HG02759 (cell line): ENCODE results near the gene TBX4.

Experiments
- ATAC-seq: cut with Tn5 transposase; IDR thresholded peaks from one replicate; pipeline ENCODE4 v1.9.1; 2021; ENCODE audit warnings: mild to moderate bottlenecking, moderate library complexity; ENCODE audit not compliant: unreplicated experiment

TBX4 gene

DNA sequence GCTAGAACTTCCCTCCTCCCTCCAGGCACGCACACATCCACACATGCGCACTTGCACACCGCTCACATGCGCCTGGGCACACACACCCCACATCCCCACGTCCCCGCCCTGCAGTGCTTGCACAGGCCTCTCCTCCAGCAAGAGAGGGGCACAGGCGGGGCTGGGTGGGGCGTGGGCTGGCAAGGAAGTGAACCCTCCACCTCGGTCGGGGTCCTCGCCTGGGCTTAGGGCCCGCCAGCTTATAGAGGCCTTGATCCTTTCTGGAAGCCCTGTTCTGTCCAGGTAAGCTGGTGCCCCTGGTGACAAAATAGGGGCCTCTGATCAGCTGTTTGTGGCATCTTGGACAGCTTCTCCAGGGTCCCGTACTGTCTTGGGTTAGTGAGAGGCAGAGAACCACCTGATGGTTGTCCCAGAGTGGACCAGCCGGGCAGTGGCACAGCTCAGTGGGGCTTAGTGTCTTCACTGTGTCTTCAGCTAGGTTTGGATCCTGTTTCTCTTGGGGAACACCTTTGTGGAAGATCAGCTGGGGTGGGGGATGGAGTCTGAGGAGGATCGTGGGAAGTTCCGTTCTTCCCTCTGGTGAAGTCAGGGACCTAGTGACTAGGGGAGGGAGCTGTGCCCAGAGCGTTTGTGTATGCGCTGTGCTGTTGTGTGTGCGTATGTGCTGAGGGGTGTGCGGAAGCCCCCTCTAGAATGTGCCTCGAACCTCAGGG, 12.1 kb downstream of the TBX4 start:
- ATAC-seq: no peak

DNA sequence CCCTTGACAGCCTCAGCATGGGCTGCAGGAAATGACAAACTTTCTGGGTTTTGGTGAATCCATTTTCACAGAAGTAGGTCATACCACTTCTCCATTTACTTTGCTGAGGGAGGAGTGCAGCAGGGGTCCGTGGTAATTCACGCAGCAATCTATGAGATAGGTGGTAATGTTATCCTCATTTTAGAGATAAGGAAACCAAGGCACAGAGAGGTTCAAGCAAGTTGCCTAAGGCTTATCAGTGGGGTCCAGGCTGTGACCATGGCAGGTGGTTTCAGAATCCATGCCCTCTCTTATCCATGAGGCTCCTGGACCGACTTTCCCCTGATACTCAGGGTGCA, 12.6 kb downstream of the TBX4 start:
- ATAC-seq: no peak

DNA sequence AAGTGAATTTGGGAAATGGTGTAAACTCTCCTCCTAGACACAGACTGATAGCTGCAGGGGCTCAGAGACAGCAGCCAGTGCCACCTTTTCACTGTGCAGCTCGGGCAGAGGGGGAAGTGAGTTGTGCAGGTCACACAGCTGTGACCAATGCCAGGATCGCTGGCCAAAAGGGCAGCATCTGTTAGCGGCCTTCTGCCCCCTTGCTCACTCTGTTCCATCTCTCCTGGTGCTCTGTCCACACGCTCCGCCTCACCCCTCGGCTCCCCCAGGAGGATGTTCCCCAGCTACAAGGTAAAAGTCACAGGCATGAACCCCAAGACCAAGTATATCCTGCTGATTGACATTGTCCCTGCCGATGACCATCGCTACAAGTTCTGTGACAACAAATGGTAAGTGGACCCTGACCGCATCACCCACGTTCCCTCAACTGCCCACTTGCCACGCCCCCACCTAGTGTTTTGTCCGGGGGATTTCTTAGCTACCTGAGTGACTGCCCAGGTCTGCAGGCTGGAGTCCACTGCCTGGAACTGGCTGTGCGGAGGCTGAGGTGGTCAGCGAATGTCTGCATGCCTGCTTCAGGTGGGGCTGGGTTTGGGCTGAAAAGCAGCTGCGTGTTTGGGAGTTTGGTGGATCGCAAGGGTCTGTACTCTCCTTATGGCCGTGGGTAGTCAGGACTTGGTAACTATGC, 13.5 kb downstream of the TBX4 start:
- ATAC-seq: no peak

DNA sequence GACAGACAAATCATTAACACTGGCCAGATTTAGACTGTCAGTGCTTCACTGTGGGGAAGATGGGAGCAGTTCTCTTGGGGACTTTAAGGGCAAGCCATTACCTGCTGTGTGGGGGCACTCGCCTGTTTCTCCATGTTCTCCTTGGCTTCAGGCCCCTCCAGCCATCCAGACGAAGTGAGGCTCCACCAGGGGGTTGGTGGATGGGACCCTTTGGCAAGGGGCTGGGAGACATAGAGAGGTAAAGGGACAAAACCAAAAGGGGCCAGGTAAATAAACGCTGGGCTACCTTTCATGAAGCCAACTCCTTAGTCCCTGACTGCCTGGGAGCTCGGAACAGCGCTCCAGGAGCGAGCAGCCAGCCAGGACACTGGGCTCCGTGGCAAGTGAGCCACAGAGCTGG, 14.0 kb downstream of the TBX4 start:
- no peak for ATAC-seq

DNA sequence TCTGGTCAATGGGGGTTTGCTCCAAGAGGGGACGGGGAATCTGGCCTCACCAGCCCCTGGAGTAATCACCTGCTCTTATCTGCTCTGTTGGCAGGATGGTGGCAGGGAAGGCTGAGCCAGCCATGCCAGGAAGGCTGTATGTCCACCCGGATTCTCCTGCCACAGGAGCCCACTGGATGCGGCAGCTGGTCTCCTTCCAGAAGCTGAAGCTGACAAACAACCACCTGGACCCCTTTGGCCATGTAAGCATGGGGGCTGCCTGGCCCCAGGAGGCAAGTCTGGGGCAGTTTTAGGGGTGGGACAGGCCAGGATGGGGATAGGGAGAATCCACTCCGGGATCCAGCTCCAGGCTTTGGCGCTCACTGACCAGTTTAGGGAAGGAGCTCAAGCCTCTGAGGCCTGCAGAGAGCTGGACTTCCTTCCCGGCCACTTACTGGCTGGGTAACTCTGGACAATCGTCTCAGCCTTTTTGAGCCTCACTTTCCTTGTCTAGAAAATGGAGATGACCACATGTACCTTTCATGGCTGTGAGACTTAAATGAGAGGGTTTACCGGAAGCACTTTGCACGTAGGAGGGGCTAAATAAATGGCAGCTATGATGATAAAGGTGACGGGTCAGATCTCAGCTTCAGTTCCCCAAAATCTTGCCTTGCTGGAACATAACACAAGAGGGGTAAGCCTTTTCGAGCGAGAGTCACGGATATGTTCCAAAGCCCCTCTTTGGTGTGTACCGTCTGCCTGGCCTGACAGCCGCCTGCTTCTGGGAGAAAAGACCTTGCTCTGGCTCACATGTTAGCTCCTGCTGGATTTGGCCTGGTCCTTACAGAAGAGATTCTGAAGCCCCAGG, 15.4 kb downstream of the TBX4 start:
- ATAC-seq: no peak

DNA sequence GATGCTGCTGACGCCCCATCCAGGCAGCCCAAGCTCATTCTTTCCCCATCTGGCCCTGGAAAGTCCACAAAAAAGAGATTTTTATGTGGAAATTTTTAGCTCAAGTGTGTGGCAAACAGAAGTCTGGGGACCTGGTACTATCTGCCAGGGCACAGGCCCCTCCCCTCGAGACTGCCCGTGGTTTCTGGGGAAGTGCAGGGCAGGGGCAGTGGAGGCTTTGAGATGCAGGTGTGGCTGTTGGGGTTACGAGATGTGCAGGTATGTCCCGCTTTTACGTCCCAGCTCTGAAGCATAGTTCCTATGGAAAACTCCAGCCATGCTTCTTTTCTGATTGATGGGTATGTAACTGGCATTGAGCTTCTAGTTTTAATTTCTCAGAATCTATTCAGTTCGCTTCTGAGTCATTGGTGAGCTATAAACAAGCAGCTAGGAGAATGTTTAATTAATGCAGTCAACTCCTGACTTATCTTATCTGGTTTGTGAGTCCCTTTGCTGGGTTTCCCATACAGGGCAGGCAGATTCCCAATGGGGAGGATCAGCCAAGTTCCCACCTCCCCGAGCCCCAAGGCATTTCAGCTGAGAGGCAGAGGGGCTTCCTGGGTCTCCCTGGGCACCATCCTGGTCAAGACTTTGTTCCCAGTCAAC, 16.2 kb downstream of the TBX4 start:
- ATAC-seq: no peak

DNA sequence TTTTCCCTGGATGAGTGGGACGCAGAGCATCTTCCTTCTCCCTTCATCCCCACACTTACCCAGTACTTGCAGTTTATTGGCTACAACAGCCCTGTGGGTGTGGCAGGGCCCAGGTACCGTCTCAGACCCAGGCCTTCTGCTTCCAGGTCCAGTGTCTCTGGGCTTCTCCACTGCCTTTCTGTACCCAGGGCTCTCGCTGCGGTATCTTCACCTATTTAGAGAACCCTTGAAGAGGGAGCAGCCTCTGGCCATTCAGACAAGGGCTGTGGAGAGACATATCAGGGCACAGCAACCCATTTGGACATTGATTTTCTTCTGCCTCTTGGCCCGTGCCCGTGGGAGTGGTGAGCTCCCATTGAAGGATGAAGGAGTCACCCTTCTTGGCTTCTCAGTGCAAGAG, 17.3 kb downstream of the TBX4 start:
- ATAC-seq: no peak

DNA sequence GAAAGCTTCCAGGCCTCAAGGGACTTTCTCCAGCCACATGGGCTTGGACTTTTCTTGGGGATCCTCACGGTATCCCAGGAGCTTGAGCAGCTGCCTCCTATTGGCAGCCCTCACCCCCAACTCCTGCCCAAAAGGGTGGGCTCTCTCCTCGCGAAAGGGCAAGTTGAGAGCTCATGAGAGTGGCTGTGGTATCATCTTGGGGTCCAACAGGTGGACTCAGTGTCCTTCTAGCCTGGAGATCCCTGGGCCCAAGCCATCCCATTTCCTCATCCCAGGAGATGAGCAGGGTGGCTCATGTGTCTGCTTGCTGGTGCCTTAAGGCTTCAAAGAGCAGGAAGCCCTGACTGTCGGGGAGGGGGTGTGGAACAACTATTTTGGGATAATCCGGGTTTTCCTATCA, 17.7 kb downstream of the TBX4 start:
- ATAC-seq: no peak

DNA sequence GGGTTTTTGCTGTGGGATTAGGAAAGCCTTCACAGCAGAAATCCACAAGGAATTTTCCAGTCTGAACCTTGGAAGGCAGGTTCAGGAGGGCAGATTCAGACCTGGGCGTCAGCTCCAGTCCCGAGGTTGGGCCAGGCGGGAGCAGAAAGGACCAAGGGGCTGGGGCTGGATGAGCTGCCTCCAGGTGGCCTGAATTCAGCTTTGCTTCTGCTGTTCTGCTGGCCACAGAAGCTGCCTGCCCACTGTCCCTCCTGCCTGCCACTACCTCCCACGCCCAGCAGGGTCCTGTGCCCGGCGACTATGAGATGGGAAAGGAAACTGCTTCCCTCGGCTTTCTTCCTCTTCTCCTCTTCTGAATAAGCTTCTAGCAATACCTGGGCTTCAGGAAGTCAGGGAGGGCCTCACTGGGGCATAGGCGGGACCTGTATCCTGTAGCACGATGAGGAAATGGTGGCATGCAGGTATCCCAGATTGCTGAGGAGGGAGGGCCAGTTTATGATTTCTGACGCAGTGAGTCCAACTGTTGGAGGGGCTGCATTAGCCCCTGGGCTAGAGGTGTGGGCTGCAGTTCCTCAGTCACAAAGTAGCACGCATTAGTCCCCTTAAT, 18.4 kb downstream of the TBX4 start:
- ATAC-seq: no peak

DNA sequence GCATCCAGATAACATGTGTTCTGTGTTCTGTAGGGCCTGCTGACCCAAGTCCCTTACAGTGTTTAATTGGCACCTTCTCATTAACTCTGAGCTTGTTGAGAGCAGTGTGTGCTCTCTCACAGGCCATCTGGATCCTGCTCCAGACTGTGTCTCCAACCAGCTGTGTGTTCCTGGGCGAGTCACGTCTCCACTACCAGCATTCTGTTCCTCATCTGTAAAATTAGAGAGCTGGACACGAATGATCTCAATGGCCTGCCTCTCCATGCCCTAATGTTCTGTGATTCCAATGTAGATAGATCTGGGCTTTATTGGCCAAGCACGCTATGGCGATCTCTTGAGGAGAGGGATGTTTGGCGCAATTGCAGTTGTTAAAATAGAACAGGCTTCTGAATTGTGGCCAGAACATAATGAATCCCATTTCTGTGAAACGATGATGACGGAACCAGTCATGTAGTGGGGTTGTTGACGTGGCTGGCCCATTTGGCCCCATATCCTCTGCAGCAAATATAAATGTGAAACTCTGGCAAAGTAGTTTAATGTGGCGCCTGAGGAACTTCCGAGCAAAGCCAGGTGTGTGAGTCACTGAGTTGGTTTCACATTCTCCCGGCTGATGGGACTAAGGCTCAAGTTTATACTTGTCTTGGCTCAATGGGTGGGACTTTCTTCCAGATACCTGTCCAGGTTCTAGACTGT, 22.2 kb downstream of the TBX4 start:
- ATAC-seq: no peak

DNA sequence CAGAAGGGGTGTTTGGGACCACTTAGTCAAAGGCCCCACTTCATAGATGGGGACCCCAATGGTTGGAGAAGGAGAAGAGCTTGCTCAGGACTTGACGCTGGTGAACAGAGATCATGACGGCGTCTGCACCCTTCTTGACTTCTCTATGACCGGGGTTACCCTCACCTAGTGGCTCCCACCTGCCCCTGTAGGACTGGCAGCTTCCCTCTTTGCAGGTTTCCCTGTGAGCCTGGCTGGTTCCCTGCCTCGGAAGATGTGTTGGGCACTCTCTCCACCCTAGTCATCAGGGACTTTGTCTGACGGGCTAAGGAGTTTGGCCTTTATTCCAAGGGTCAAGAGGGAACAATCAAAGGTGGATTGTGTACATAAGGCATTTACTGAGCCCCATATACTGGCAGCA, 22.7 kb downstream of the TBX4 start:
- no peak for ATAC-seq

DNA sequence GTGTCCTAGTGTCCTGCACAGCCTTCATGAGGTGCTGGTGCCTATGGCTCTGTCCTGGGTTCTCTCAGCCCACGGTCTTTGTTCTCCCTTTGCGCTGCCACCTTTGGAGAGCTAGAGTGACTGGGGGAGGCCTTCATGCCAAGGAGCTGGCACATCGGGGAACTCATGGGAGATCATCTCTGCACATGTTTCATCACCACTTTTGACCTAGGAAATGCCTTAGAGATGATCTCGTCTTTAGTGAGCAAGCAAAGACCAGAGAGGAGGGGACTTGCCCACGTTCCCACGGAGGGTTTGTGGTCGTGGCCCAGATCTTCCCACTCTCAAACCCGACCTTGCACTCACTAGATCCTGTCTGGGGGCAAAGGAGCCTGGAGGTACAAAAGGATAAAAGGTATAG, 23.5 kb downstream of the TBX4 start:
- ATAC-seq: no peak

DNA sequence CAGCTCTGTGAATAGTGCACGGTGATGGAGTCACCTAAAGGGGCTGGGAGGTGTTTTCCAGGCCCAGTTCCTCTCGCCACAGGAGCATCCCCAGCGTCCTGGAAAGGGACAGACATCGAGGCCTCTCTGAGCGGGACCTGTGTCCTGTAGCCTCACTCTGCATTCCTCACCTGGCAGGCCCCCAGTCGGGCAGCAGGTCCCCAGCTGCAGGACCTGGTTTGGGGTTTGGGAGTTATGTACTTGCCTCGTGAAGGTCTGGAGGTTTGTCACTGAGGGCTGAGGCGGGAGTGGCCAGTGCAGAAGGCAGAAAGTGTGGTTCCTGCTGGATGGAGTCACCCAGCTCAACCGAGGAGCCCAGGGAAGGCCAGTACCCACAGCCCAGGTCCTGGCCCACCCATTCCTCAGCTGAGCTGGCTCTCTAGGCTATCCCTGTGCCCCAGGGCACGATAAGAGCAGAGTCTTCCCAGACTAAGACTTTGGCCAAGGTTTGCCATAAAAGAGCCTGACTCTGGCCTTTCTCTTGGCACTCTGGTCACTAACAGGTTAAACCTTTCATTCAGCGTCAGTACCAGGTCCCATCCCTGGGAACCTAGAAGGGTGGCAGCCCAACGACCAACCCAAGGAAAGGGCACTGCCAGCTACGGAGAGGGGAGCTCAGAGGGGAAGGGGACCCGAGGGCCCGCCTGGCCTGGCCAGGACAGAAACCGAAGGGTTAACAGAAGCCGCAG, 24.4 kb downstream of the TBX4 start:
- ATAC-seq: no peak

DNA sequence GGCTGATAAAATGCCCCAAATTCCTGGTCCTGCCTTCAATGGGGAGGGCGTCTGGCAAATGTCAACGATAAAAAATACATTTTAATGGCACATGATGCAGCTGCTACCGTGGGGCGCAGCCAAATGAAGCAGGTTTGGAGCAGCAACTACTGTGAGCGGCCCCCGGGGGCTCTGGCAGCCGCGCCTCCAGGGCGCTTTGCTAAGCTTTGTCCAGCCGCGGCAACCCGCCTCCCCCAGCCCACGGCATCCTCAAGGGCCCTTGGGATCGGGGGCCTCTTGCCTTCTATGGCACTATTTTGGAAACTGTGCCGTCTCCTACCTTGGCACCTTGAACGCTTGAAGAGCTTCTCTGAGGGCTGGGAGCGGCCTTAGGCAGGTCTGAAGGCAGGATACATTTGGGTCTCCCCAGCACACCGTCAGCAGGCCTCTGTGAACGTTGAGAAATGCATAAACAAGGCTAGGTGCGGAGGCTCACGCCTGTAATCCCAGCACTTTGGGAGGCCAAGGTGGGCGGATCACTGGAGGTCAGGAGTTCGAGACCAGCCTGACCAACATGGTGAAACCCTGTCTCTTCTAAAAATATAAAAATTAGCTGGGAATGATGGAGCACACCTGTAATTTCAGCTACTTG, 25.1 kb downstream of the TBX4 start:
- no peak for ATAC-seq

DNA sequence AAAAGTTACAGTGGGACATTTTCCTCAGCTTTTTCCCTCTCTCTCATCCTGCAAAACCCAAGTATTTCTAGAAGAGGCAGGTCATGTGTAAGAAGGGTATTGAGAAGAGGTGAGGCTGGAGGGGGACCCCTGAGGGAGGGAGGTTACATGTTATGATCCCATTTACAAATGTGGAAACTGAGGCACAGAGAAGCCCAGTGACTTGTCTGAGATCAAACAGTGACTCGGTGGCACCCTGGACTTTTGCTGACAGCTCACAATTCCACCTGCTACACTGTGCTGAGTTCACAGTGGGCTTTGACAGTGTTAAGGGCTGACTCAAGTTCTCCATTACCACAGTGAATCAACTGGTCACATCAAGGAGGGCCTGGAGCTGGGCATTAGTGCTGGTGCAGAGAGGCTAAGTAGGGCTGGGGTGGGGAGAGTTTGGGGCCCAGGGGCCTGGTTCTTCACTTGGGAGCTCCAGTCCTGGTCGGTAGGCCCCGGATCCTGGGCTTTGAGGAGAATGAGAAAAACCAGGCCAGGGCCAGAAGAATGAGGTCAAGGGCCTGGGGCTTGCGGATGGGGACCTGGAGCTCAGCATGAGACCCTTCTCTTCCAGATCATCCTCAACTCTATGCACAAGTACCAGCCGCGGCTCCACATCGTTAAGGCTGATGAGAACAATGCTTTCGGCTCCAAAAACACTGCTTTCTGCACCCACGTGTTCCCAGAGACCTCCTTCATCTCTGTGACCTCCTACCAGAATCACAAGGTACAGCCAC, 26.0 kb downstream of the TBX4 start:
- ATAC-seq: no peak

DNA sequence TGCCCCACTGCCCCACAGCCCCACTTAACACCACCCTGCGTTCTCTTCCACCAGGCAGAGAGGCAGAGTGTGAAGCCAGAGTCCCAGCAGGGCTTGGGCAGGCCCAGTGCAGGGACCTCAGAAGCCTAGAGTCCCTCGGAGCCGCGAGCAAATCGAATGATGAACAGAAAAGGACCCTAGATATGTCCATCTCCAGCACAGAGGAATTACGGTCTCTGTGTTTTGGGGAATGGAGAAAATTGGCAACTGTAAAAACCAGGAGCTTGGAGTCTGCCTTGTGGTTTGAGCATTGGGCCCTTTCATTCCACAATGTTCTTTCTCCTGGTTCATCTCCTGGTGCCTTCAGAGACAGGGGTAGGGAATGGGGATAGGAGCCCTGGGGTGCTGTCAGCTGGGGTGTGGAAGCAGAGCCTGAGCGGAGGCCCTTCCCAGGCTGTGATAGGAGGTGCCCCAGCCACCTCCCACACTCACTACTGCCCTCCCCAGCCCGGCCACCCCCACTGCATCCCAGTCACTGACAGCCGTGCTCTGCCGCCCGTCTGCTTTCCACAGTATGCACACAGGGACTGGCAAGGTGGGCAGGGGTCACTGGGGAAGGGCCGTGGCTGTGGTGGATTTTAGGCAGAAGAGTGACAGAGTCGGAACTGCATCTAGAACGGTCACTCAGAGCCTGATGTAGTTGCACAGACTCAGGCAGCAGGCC, 26.7 kb downstream of the TBX4 start:
- ATAC-seq: no peak

DNA sequence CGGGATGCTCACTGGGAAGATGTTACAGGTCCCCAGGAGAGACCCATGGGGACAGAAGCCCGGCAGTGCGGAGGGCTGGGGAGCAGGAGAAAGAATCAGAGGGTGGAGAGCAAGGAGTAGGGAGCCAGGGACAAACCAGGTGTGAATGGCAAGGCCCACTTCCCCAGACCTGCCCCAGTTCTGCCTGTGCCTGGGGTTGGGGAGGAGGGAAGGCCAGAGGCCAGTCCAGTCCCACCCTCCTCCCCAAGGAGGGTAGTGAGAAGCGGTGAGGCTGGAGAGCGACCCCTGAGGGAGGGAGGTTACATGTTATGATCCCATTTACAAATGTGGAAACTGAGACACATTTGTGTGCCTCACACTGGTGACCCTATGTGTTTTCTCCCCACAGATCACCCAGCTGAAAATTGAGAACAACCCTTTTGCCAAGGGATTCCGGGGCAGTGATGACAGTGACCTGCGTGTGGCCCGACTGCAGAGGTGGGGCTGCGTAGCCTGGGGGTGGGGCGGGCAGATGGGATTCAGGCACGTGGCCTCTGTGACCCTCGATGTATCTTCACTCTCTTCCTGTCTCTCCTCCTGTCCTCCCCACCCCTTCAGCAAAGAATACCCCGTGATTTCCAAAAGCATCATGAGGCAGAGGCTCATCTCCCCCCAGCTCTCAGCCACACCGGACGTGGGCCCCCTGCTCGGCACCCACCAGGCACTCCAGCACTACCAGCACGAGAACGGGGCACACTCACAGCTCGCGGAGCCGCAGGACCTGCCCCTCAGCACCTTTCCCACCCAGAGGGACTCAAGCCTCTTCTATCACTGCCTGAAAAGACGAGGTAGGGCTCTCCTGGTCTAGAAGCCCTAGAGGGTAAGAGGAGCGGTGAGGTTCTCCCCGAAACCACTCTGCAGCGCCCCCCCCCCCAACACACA, 27.5 kb downstream of the TBX4 start:
- no peak for ATAC-seq
